GM12878 (cell line): ENCODE data around the gene BAZ2A. TPM values are rescaled to one million over a fixed set of nuclear protein-coding genes. Genes with fewer than 3 reads are reported as not detected.
A peak's percentile ranks its signal among the peaks of the same experiment; 100 is the strongest.

ENCODE experiments used
- ATAC-seq: fragments of 200-7000 bp; cut with Tn5 transposase; 3 replicates; pipeline ENCODE4 v1.9.1; 2020; ENCODE audit warnings: mild to moderate bottlenecking, moderate library complexity
- BruUV-seq: library from RNA; stranded (reverse); fragments of 400-500 nt; replicated peaks from 2 replicates; lab custom pipeline; 2021; lab: Mats Ljungman, UMichigan
- CTCF ChIA-PET: fragments of 300-600 bp; sonication (Branson Sonifier 250); formaldehyde crosslinking; extraction: SDS; loops from one replicate; lab custom pipeline; 2021; ENCODE audit warnings: inconsistent platforms; lab: Yijun Ruan, JAX
- POLR2A ChIA-PET: fragments of 350-600 bp; formaldehyde crosslinking; extraction: SDS; loops from one replicate; lab custom pipeline; 2021; ENCODE audit warnings: inconsistent platforms; lab: Charles Lee
- RAD21 ChIA-PET: fragments of 300-600 bp; sonication (Branson Sonifier 250); formaldehyde crosslinking; loops from one replicate; lab custom pipeline; 2023; ENCODE audit warnings: antibody characterized with exemption; ENCODE audit not compliant: unreplicated experiment; lab: Charles Lee
- SMC1A ChIA-PET: fragments of 300-600 bp; sonication (Branson Sonifier 250); formaldehyde crosslinking; loops from one replicate; lab custom pipeline; 2023; ENCODE audit not compliant: unreplicated experiment, uncharacterized antibody; lab: Charles Lee
- DNase-seq: peaks from one replicate; pipeline ENCODE4 v3.0.0-alpha.2; 2011; ENCODE audit warnings: low read depth, low spot score
- FAIRE-seq: peaks from 3 replicates; lab custom pipeline; 2011; peaks lifted over from hg19 to GRCh38; lab: Jason Lieb, UNC
- H2AFZ ChIP-seq: 2 replicates; pipeline ENCODE4 v1.6.0; 2011; ENCODE audit warnings: low read depth, low read length, control low read depth; ENCODE audit not compliant: control insufficient read depth
- H3K27ac ChIP-seq: 2 replicates; pipeline ENCODE4 v1.5.1; 2011; ENCODE audit warnings: control low read depth; ENCODE audit not compliant: control insufficient read depth, insufficient read depth
- H3K27me3 ChIP-seq, 2 experiments: replicated peaks in 1 of 2; 2 replicates each; pipeline versions ENCODE4 v1.6.0 to v1.6.1; 2011; ENCODE audit warnings: low read length in 1 of 2; ENCODE audit not compliant: control insufficient read depth in 2 of 2, insufficient read depth in 2 of 2
- H3K36me3 ChIP-seq, 2 experiments: 2 replicates each; pipeline ENCODE4 v1.5.1; 2011; ENCODE audit warnings: low read length in 1 of 2; ENCODE audit not compliant: control insufficient read depth in 2 of 2, insufficient read depth in 2 of 2
- H3K4me1 ChIP-seq: 2 replicates; pipeline ENCODE4 v1.6.1; 2011; ENCODE audit warnings: mild to moderate bottlenecking, low read length, moderate library complexity, mixed read lengths; ENCODE audit not compliant: control insufficient read depth, insufficient read depth
- H3K4me2 ChIP-seq: 2 replicates; pipeline ENCODE4 v1.6.0; 2011; ENCODE audit warnings: control low read depth; ENCODE audit not compliant: control insufficient read depth, insufficient read depth
- H3K4me3 ChIP-seq: fragments of 200-600 bp; sonication (generic); 2 replicates; pipeline ENCODE4 v1.5.1; 2016
- H3K79me2 ChIP-seq: 2 replicates; pipeline ENCODE4 v1.6.0; 2011; ENCODE audit warnings: low read length; ENCODE audit not compliant: control insufficient read depth, insufficient read depth
- H3K9ac ChIP-seq: 2 replicates; pipeline ENCODE4 v1.8.0; 2011; ENCODE audit warnings: low read length, control low read depth, mixed read lengths; ENCODE audit not compliant: control insufficient read depth, insufficient read depth
- H3K9me3 ChIP-seq: replicated peaks from 3 replicates; pipeline ENCODE4 v1.5.1; 2011; ENCODE audit warnings: mild to moderate bottlenecking, low read length; ENCODE audit not compliant: control insufficient read depth, insufficient read depth
- H4K20me1 ChIP-seq: 2 replicates; pipeline ENCODE4 v1.6.0; 2011; ENCODE audit not compliant: control insufficient read depth, insufficient read depth
- ATF7 ChIP-seq: fragments of 450-650 bp; IDR thresholded peaks from 2 replicates; pipeline ENCODE4 v1.6.1; 2016; ENCODE audit warnings: low read depth, mild to moderate bottlenecking
- BACH1 ChIP-seq: fragments of 450-650 bp; IDR thresholded peaks from 2 replicates; pipeline ENCODE4 v1.6.1; 2017; ENCODE audit warnings: mild to moderate bottlenecking, borderline replicate concordance
- BMI1 ChIP-seq: fragments of 450-650 bp; IDR thresholded peaks from 2 replicates; pipeline ENCODE4 v1.6.1; 2016; ENCODE audit warnings: mild to moderate bottlenecking, moderate library complexity, borderline replicate concordance
- IKZF2 ChIP-seq, 2 experiments: fragments of 450-650 bp; IDR thresholded peaks; 2 replicates each; pipeline ENCODE4 v1.6.1; 2017; ENCODE audit warnings: mild to moderate bottlenecking in 2 of 2, moderate library complexity in 2 of 2
- IRF4 ChIP-seq: IDR thresholded peaks from 2 replicates; pipeline ENCODE4 v1.6.1; 2011; ENCODE audit warnings: low read depth, low read length
- LARP7 ChIP-seq: fragments of 450-650 bp; IDR thresholded peaks from 2 replicates; pipeline ENCODE4 v1.6.1; 2017; ENCODE audit warnings: mild to moderate bottlenecking
- MYC ChIP-seq: IDR thresholded peaks from 2 replicates; pipeline ENCODE4 v1.6.1; 2011; ENCODE audit warnings: mild to moderate bottlenecking, low read length, moderate library complexity, inconsistent platforms; ENCODE audit not compliant: insufficient read depth, insufficient replicate concordance, insufficient read length, severe bottlenecking
- RAD21 ChIP-seq: IDR thresholded peaks from 2 replicates; pipeline ENCODE4 v1.6.1; 2011; ENCODE audit warnings: mild to moderate bottlenecking, low read depth, low read length, moderate library complexity; ENCODE audit not compliant: insufficient read depth
- SIN3A ChIP-seq: IDR thresholded peaks from 2 replicates; pipeline ENCODE4 v1.6.1; 2012; ENCODE audit warnings: low read depth, low read length, improper control_type of control experiment
- TCF7 ChIP-seq: IDR thresholded peaks from 2 replicates; pipeline ENCODE4 v1.6.1; 2014; ENCODE audit warnings: antibody characterized with exemption, borderline replicate concordance
- WGBS: methylation state at CpG from one replicate; pipeline ENCODE4 v1.1.6; 2016; ENCODE audit warnings: low lambda C conversion rate; ENCODE audit not compliant: insufficient replicate concordance, insufficient coverage; ENCODE audit errors: missing lambda C conversion rate; 5-methylcytosine and 5-hydroxymethylcytosine counted together
- in situ Hi-C: fragments of 300-500 bp; cut with MboI; formaldehyde crosslinking; loops from 9 replicates; pipeline ENCODE4 v1.14.3; 2018; ENCODE audit warnings: mixed read lengths
- intact Hi-C: fragments of 100-400 bp; cut with micrococcal nuclease; formaldehyde crosslinking; loops from one replicate; pipeline ENCODE4 v1.14.2; 2022; ENCODE audit not compliant: unreplicated experiment
- polyA plus RNA-seq, 11 experiments: library from polyadenylated mRNA; depleted of rRNA in 4 of 11; unstranded in 6 of 11; stranded (reverse) in 5 of 11; fragments of >200 nt; fragmentation: Nextera tagmentation in 4 of 11; fragmentation: Illumina TruSeq in 1 of 11; extraction: Ambion mirVana in 4 of 11; extraction: Trizol in 1 of 11; gene quantifications; 1 replicate in 1 of 11; 2 replicates in 10 of 11; pipeline versions ENCODE4 v1.2.1 to v1.2.3, GENCODE V29; 2011 to 2016; ENCODE audit warnings: inconsistent platforms in 2 of 11, missing spikeins in 2 of 11, low read depth in 1 of 11
- total RNA-seq, 4 experiments: library from RNA; depleted of rRNA in 3 of 4; stranded (reverse); fragments of >200 nt in 3 of 4; fragmentation: Illumina TruSeq in 1 of 4; extraction: Trizol in 1 of 4; gene quantifications; 2 replicates each; pipeline versions ENCODE4 v1.2.1 to v1.2.3, GENCODE V29; 2013 to 2021
- TF ChIP-seq, protein P1 (sequence below): fragments of 150-350 bp; IDR thresholded peaks from 2 replicates; pipeline ENCODE4 v1.6.1; 2016; ENCODE audit warnings: low read depth, low read length
- TF ChIP-seq, protein P2 (sequence below): fragments of 450-650 bp; IDR thresholded peaks from 2 replicates; pipeline ENCODE4 v1.6.1; 2017; ENCODE audit warnings: mild to moderate bottlenecking
- TF ChIP-seq, protein P3 (sequence below): fragments of 450-650 bp; IDR thresholded peaks from 2 replicates; pipeline ENCODE4 v1.6.1; 2016; ENCODE audit warnings: mild to moderate bottlenecking

BAZ2A gene
- total and polyA plus RNA-seq, 10 of the 15 experiments (the other 5 are each of a cell fraction or from before 2014, with no cell fraction given) = 4.8 to 90.2 (median 29.9) TPM

DNA sequence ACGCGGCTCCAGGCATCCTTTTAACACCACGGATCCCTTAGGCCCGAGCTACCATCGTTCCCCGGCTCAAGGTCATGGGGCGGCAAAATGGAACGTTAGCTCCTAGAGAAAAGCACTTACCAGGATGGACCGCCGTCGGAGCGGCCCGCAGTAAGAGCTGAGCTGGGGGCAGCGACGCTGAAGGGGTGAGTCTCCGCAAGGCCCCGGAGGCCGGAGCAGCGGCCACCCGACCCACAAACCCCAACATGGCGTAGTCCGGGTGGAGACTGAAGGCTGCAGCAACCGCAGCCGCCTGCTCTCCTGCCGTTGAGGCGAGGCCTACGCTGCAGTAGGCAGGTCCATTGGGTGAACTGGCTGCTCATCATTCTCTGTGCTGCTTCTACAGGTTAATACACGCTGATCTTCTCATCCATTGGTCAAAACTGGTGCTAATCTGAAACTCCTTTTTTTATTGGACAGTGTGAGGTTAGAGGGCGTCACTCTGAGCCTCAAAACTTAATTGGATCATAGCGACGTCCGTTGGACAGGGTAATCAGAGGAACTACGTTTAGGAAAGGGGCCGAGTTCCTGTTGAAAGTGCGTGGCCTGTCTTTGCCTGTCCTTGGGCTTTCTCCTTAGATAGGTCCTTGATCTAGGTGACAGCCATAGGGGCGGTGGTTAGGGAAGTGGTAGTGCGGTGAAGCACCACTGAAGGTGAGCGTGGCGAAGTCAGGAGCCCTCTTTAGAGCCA lies 15.8 kb upstream of the BAZ2A start, which contains the start of gene ATP5F1B (continued):
- TF ChIP-seq, protein P1, sequence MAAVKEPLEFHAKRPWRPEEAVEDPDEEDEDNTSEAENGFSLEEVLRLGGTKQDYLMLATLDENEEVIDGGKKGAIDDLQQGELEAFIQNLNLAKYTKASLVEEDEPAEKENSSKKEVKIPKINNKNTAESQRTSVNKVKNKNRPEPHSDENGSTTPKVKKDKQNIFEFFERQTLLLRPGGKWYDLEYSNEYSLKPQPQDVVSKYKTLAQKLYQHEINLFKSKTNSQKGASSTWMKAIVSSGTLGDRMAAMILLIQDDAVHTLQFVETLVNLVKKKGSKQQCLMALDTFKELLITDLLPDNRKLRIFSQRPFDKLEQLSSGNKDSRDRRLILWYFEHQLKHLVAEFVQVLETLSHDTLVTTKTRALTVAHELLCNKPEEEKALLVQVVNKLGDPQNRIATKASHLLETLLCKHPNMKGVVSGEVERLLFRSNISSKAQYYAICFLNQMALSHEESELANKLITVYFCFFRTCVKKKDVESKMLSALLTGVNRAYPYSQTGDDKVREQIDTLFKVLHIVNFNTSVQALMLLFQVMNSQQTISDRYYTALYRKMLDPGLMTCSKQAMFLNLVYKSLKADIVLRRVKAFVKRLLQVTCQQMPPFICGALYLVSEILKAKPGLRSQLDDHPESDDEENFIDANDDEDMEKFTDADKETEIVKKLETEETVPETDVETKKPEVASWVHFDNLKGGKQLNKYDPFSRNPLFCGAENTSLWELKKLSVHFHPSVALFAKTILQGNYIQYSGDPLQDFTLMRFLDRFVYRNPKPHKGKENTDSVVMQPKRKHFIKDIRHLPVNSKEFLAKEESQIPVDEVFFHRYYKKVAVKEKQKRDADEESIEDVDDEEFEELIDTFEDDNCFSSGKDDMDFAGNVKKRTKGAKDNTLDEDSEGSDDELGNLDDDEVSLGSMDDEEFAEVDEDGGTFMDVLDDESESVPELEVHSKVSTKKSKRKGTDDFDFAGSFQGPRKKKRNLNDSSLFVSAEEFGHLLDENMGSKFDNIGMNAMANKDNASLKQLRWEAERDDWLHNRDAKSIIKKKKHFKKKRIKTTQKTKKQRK = peak; percentile 99
- TF ChIP-seq LARP7 (peak; percentile 65; the same call in 1 of the 2 replicates), TCF7 (no peak), RAD21 (no peak), ATF7 (peak; percentile 86)

DNA sequence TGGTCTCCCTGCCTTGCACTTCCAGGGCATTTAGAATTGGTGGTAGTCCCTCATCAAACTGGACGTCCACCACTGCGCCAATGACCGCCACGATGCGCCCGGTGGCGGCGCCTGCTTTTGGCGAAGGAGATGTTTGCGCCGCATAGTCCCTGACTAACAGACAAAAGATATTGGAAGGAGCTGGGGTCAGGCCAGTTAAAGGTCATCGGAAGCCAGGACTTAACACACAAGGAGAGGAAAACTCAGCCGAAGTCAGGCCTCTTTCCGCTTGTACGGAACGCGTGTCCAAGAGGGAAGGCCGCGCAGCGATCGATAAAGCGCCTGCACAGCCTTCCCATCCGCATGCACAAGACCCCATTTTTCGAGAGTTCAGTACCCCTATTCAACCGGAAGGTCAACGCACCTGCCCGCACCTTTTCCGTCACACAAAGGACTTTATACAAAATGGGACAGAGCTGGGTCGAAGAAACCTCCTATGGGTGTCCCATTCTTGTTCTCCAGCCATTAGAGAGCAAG lies 15.1 kb upstream of the BAZ2A start:
- H3K9me3 ChIP-seq = no peaks in the 10 kb centered on the region
- no peaks in the 10 kb centered on the region for H3K4me1 ChIP-seq
- in situ Hi-C loops = no loop called here
- H3K9ac ChIP-seq = peak overlapping the region; percentile 89
- H3K36me3 ChIP-seq = peaks cover 10 to 23% of the 10 kb centered on the region in 2 experiments
- H3K79me2 ChIP-seq = peaks cover 51% of the 10 kb centered on the region
- H3K27me3 ChIP-seq = no peaks in the 10 kb centered on the region
- BruUV-seq = TSS peak; percentile 74
- ChIA-PET SMC1A (interaction anchor here (1.5 to 4.4 kb wide), 5 partner anchors 11 to 39 kb away, joined by 4 to 43 read pairs (median 12); partner anchors contain the start of gene BAZ2A), CTCF (interaction anchor here (0.6 to 2.7 kb wide), 9 partner anchors 9 to 467 kb away, joined by 3 to 23 read pairs (median 3); partner anchors contain the start of gene STAT6), RAD21 (interaction anchor here (1.0 to 3.0 kb wide), 6 partner anchors 8 to 78 kb away, joined by 3 to 15 read pairs (median 10); partner anchors contain the start of genes BAZ2A and PTGES3), POLR2A (interaction anchor here (0.5 to 4.1 kb wide), 14 partner anchors 10 to 527 kb away, joined by 3 to 57 read pairs (median 6); partner anchors contain the start of genes NACA, PTGES3, STAT2 and ZC3H10)
- H3K4me2 ChIP-seq = peak overlapping the region; percentile 90
- ATAC-seq (peak; percentile 4), FAIRE-seq (no peak), DNase-seq (no peak)
- intact Hi-C loops = loop anchor here (10.0 kb wide), 1 partner anchor 520 kb away; the partner anchor contains the start of gene ESYT1
- WGBS = under 1% methylated on average over 29 of the region's 29 CpGs
- H3K27ac ChIP-seq = peak overlapping the region; percentile 89
- no peaks in the 10 kb centered on the region for H4K20me1 ChIP-seq
- peak overlapping the region; percentile 94 for H3K4me3 ChIP-seq
- no peak overlapping the region for H2AFZ ChIP-seq
- TF ChIP-seq BACH1 (peak; percentile 15; the same call in 1 of the 2 replicates), SIN3A (peak; percentile 45; the same call in 1 of the 2 replicates), IKZF2 (IDR thresholded peaks at IDR 0.05) (no peak), MYC (no peak), BMI1 (no peak), LARP7 (no peak), IRF4 (0 out of 2 replicates have a peak, but pooled peaks have one; percentile 13)
- TF ChIP-seq, protein P2, sequence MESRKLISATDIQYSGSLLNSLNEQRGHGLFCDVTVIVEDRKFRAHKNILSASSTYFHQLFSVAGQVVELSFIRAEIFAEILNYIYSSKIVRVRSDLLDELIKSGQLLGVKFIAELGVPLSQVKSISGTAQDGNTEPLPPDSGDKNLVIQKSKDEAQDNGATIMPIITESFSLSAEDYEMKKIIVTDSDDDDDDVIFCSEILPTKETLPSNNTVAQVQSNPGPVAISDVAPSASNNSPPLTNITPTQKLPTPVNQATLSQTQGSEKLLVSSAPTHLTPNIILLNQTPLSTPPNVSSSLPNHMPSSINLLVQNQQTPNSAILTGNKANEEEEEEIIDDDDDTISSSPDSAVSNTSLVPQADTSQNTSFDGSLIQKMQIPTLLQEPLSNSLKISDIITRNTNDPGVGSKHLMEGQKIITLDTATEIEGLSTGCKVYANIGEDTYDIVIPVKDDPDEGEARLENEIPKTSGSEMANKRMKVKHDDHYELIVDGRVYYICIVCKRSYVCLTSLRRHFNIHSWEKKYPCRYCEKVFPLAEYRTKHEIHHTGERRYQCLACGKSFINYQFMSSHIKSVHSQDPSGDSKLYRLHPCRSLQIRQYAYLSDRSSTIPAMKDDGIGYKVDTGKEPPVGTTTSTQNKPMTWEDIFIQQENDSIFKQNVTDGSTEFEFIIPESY = no peak
- TF ChIP-seq, protein P3, sequence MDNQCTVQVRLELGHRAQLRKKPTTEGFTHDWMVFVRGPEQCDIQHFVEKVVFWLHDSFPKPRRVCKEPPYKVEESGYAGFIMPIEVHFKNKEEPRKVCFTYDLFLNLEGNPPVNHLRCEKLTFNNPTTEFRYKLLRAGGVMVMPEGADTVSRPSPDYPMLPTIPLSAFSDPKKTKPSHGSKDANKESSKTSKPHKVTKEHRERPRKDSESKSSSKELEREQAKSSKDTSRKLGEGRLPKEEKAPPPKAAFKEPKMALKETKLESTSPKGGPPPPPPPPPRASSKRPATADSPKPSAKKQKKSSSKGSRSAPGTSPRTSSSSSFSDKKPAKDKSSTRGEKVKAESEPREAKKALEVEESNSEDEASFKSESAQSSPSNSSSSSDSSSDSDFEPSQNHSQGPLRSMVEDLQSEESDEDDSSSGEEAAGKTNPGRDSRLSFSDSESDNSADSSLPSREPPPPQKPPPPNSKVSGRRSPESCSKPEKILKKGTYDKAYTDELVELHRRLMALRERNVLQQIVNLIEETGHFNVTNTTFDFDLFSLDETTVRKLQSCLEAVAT = no peak; the same call in 1 of the 2 replicates
